ENCODE measurements around the gene AQR. TPM values are rescaled to one million over a fixed set of nuclear protein-coding genes. Genes with fewer than 3 reads are reported as not detected.

Gene AQR
- total RNA-seq, 1 experiment from 2014 or later, result 62.1 TPM

GRCh38 chr15:34969340-34970097 is at the start of gene AQR (continued):
- TF ChIP-seq AR (CRISPR knock-in tag; IDR thresholded peaks at IDR 0.05), result no peak
- TF ChIP-seq CBFB (CRISPR knock-in tag; IDR thresholded peaks at IDR 0.05; ENCODE audit: low read depth), result 0 out of 2 replicates have a peak, but pooled peaks have one; percentile 58
- TF ChIP-seq USF1 (CRISPR knock-in tag; IDR thresholded peaks at IDR 0.05), result no peak
- no peak for TF ChIP-seq ZNF219 (CRISPR knock-in tag; IDR thresholded peaks at IDR 0.05; ENCODE audit: borderline replicate concordance)
- peak; percentile 79; the same call in 1 of the 2 replicates for TF ChIP-seq ARID4B (CRISPR knock-in tag; IDR thresholded peaks at IDR 0.05; ENCODE audit: borderline replicate concordance)
- no peak for TF ChIP-seq TEAD4 (CRISPR knock-in tag; IDR thresholded peaks at IDR 0.05)
- no peak for TF ChIP-seq ERG (CRISPR knock-in tag; IDR thresholded peaks at IDR 0.05)
- peak; percentile 29; the same call in 1 of the 2 replicates for TF ChIP-seq ETV6 (CRISPR knock-in tag; IDR thresholded peaks at IDR 0.05)
- peak; percentile 82 for TF ChIP-seq FOXK1 (CRISPR knock-in tag; IDR thresholded peaks at IDR 0.05)
- no peak for TF ChIP-seq MYBL2 (CRISPR knock-in tag; IDR thresholded peaks at IDR 0.05)
- no peak for TF ChIP-seq ZNF416 (CRISPR knock-in tag; IDR thresholded peaks at IDR 0.05)
- TF ChIP-seq KAT7 (CRISPR knock-in tag; IDR thresholded peaks at IDR 0.05; ENCODE audit: borderline replicate concordance), result no peak
- TF ChIP-seq PREB (CRISPR knock-in tag; IDR thresholded peaks at IDR 0.05; ENCODE audit: borderline replicate concordance), result no peak
- no peak for TF ChIP-seq ZNF138 (CRISPR knock-in tag; conservative IDR thresholded peaks at IDR 0.05)
- TF ChIP-seq HMGXB4 (CRISPR knock-in tag; IDR thresholded peaks at IDR 0.05), result peak; percentile 89
- TF ChIP-seq FOXP1 (CRISPR knock-in tag; IDR thresholded peaks at IDR 0.05; ENCODE audit: borderline replicate concordance), result no peak
- no peak for TF ChIP-seq ATF6 (CRISPR knock-in tag; IDR thresholded peaks at IDR 0.05)
- no peak for TF ChIP-seq MXD4 (CRISPR knock-in tag; IDR thresholded peaks at IDR 0.05; ENCODE audit: borderline replicate concordance)
- TF ChIP-seq IRF1 (CRISPR knock-in tag; IDR thresholded peaks at IDR 0.05), result no peak
- no peak for TF ChIP-seq ZNF512 (CRISPR knock-in tag; IDR thresholded peaks at IDR 0.05; ENCODE audit: borderline replicate concordance)
- no peak for TF ChIP-seq HMGA2 (CRISPR knock-in tag; IDR thresholded peaks at IDR 0.05)

All from WTC11 (cell line).